GM19468 (cell line): Measurements from ENCODE around the gene SBSN.

Source experiments
- ATAC-seq: cut with Tn5 transposase; IDR thresholded peaks from one replicate; pipeline ENCODE4 v1.9.1; 2021; ENCODE audit warnings: mild to moderate bottlenecking, moderate library complexity, moderate number of reproducible peaks; ENCODE audit not compliant: unreplicated experiment; ENCODE audit errors: extremely low read depth

SBSN gene, protein sequence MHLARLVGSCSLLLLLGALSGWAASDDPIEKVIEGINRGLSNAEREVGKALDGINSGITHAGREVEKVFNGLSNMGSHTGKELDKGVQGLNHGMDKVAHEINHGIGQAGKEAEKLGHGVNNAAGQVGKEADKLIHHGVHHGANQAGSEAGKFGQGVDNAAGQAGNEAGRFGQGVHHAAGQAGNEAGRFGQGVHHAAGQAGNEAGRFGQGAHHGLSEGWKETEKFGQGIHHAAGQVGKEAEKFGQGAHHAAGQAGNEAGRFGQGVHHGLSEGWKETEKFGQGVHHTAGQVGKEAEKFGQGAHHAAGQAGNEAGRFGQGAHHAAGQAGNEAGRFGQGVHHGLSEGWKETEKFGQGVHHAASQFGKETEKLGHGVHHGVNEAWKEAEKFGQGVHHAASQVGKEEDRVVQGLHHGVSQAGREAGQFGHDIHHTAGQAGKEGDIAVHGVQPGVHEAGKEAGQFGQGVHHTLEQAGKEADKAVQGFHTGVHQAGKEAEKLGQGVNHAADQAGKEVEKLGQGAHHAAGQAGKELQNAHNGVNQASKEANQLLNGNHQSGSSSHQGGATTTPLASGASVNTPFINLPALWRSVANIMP

DNA sequence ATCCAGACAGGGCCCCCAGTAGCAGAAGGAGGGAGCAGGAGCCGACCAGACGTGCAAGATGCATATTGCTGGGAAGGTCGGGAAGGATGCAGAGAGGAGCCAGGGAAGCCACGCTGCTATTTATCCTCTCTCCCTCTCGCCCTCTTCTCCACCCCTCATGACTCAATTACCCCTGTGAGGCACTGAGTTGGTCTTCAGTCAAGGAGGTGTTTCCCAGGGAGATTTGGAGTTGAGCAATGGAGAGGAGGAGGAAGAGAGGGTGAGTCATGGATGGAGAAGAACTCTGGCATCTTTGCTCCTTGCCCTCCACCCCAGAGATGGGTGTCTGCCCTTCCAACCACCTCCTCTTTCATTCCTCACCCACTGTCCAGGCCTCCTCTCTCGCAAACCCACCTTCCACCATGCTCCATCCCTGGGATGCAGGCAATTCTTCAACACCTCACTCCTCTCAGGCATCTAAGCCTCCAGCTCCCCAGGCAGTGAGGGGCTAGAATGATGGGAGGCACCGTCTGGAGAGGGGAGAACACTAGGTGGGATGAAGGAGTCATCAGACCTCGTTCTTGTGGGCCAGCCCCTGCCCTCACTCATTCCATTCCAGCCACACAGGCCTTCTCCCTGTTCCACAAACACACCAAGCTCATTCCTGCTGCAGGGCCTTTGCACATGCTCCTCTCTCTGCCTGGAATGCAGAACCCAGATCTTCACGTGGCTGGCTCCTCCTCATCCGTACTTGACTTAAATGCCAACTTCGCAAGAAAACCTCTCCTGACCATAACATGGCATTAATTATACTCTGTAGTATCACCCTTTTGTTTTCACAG, at the start of gene SBSN:
TSS of gene SBSN (minus strand) at position 94 of the 821 bp plus-strand sequence. CDS start at position 64, 30 bp downstream.
- ATAC-seq, result no peak

DNA sequence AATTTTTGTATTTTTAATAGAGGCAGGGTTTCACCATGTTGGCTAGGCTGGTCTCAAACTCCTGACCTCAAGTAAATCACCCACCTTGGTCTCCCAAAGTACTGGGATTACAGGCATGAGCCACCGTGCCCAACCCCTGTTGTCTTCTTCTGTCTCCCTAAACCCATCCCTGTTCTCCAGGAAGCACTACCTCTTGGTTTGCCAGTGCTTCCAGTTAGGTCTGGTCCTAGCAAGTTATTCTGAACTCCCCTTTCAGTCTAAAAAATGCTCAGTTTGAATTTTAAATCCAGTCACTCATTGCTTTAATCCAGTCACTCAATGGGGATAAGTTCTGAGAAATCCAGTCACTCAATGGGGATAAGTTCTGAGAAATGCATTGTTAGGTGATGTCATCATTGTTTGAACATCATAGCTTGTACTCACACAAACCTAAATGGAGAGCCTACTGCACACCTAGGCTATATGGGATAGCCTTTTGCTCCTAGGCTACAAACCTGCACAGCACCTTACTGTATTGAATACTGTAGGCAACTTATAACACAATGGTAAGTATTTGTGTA, 43.4 kb upstream of the SBSN start:
- ATAC-seq, result no peak

DNA sequence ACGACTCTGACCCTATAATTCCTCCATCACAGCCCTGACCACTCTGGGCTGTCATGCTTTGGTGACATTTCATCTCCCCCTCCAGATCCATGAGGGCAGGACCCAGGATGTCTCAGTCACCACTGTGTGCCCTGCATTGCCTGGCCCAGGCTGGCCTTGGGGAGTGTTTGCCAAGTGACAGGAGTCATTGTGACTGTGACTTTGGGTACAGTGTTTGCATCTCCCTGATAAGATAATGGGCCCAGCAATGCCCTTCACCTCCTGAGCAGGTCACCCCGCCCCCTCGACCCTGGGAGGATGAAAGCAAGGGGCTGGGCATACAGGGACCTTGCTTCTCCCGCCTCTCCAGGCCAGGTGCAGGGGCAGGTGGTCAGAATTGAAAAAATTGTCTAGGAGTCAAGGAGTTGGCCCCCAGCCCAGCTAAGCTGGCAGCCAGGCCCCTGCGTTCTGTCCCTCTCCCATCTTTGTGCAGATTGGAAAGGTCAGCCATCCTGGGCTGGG, 41.2 kb upstream of the SBSN start:
- ATAC-seq, result no peak

DNA sequence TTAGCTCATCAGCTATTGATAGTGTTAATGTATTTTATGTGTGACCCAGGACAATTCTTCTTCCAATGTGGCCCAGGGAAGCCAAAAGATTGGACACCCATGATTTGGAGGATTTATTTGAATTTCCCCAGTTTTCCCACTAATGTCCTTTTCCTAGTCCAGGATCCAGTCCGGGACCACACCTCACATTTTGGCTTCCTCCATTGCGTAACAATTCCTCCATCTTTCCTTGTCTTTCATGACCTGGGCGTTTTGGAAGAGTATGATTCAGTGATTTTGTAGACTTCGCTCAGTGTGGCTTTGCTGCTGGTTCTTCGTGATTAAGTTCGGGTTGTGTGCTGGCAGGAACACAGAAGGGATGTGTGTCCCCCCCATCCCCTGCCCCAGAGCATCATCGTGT, 38.6 kb upstream of the SBSN start:
- no peak for ATAC-seq

DNA sequence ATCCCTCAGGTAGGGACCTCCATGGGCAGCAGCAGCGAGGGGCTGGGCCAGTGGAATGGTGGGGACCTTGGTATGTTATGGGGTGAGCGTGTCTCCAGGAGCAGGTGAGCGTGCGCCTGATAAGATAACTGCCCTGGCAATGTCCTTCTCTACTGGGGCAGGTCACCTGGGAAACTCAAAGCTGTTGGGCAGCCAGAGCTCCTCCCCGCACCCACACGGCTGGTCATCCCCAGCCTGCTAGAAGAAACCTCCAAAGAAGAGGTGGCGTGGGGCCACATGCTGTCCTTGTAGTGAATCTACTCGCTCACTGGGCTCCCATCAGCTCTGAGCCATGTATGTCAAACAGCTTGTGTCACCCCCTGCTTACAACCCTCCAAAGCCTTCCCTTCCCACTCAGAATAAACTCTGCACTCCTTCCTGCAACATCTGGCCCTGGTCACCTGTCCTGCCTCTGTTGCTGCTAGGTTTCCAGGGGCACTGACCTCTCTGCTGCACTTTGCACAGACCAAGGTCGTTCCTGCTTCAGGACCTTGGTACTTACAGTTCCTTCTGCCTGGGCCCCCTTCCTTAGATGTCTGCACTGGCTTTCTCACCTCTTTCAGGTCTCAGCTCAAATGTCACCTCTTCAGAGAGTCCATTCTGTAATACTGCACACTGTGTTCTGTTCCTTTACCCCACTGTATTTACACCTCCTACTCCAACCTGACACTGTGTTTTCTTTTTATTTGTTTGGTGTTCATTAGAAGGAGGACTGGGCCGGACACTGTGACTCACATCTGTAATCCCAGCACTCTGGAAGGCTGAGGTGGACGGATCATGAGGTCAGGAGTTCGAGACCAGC, 37.1 kb upstream of the SBSN start:
- no peak for ATAC-seq

DNA sequence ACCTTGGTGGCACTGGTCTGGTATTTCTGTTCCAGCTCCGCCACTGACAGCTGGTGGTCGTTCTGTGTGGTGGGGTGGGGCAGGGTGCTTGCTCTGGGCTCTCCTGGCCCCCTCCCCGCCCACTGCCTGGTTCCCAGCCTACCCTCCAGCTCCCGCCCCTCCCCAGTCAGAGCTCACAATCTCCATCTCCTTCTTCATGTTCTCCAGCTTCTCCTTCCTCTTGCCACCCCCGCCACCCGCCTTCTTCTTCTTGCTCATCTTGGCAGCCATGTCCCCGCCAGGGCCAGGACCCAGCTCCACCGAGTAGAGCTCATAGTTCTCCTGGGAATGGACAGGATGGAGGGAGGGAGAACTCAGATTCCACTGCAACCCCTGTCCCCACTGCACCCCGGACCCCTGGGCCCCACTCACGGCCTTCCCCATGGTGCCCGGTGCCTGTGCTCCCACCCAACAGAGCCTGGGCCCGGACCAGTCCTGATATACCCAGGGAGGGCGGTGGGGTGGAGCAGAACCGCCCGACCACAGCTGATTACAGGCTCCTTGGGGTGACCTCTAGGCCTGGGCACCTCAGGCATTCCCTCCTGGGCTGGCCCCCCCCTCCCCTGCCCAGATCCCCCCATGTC, 35.2 kb upstream of the SBSN start, which contains the start of gene ATP4A:
TSS of gene ATP4A (minus strand) at position 452 of the 623 bp plus-strand sequence. CDS start at position 423, 29 bp downstream.
- no peak for ATAC-seq

DNA sequence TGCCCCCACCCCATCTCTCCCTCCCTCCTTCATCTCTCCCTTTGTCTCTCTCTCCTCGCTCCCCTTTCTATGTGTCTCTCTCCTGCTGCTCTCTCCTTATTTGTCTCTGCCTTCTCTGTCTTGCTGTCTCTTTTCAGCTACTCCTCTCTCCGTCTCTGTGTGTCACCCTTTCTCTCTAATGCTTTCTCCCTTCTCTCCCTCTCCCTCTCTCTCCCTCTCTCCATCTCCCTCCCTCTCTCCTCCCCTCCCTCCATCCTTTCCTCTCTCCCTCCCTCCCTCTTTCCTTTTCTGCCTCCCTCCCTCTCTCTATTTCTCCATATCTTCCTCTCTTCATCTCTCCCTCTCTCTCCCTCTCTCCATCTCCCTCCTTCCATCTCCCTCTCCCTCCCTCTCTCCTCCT, 34.7 kb upstream of the SBSN start:
- no peak for ATAC-seq

DNA sequence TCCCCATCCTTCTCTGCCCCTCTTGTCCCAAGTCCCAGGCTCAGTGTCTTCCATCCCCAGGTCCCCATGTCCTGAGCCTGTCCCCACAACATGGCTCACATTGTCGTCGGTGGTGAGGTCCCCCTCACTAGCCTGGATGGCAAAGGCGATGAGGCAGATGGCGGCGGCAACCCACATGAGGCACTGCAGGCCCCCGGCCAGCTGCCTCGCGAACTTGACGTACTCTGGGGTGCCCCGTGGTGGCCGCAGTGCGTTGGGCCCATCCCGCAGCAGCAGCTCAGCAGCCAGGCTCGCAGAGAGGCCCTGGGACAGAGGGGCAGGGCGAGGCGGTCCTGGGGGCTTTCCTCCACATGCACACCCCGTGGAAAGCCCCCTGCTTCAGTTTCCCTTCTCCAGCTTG, 34.2 kb upstream of the SBSN start:
- ATAC-seq, result no peak

DNA sequence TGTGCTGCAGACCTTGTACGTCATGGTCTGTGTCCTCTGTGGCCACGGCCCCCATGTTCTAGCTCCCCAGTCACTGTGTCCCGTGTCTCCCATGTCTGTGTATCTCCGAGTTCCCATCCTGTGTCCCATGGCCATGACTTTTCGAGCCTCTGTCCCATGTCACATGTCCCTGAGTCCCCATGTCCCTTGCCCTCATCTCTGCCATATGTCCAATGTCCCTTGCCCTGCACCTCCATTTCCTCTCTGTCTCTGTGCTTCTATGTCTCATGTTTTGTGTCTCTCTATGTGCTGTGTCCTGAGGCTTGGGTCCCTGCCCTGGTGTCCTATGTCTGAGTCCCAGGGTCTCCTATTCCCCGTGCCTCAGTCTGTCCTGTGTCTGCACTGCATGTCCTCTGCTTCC, 33.3 kb upstream of the SBSN start:
- no peak for ATAC-seq

DNA sequence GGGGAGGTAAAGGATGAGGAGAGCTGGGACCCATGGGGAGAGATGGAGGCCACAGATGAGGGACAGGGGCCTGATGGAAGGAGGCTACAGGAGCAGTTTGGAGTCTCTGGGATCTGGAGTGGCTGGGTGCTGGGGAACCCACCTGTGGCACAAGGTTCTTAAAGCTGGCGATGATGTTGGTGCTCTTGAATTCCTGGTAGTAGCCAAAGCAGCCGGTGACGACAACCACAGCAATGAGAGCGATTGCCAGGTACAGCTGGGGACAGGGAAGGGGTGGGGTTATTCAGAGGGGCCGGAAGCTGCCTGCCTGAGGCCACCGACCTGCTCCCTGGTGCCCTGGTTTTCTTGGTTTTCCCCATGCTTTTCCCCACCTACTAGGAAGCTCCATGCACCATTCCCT, 32.6 kb upstream of the SBSN start:
- no peak for ATAC-seq

DNA sequence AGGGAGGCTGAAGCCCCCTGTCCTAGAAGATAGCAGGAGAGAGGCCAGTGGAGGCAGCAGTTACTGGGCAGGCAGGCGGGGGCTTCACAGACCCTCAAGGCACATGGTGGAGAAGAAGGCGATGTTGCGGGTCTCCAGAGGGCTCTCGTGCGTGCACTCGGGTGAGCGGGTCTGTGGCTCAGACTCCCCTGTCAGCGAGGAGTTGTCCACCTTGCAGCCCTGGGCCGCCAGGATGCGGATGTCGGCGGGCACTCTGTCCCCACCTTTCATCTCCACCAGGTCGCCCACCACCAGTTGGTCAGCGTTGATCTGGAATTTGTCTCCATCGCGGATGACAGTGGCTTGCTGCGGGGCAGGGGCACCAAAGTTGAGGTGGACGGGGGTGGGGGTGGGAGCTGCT, 32.2 kb upstream of the SBSN start:
- ATAC-seq, result no peak

DNA sequence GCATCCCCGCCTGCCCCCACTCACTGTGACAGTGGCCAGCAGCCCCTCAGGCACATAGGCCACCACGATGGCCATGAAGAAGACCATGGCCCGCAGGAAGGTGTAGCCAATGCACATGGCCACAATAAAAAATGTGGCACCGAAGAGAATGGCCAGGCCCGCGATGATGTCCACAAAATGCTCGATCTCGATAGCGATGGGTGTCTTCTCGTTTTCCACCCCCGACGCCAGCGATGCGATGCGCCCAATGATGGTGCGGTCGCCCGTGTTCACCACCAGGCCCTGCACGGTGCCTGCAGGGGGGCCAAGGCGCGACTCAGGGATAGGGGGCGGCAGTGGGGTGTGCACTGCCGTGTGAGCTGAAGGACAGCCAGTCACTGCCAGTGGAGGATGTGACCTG, 31.7 kb upstream of the SBSN start:
- ATAC-seq, result no peak

DNA sequence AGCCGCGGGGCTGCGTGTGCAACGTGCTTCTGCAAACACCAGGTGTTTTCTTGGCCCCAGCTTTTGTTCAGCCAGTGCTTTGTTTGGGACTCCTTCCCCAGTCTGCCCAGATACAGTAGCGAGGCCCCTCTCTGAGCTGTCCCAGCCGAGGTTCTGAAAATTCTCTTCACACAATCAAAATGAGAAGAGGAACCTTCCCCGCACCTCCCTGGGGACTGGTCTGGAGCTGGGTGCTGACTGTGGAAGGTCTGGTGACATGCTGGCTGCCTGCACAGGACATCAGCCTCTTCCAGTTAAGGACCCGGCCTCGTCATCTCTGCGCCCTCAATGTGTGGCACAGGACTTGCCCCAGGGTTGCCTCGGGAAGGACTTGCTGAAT, 31.2 kb upstream of the SBSN start:
- ATAC-seq, result no peak

DNA sequence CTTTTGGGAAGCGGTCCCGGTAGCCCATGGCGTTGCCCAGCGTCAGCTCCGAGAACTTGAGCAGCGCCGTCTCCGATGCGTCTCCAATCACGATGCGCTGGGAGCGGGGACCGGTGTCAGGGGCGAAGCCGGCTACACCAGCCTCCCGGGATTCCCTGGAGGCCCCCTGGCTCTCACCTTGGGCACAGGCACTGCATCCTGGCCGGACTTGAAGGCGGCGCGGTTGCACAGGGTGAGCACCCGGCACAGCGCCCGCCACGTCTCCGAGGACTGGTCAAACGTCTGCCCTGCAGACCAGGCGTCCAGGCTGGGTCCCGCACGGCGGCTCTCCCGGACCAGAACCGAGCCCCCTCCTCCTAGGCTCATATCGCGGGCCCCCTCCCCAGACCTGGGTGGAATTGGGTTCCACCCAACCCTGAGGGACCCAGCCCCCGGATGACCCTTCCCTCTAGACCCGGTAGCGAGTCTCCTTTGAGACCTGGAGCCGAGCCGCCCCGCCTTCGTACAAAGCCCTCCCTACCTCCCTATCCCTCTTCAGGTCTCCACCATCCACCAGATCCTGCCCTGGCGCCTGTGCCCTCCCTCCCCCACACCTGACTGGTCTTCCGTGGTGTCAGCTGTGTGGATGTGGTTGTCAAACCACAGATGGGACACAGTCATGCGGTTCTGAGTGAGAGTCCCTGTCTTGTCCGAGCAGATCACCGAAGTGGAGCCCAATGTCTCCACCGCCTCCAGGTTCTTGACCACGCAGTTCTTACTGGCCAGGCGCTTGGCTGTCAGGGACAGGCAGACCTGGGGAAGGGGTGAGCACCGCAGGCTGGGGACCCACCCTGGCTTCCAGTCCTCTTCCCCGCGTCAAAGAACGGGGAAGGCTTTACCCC, 30.5 kb upstream of the SBSN start:
- no peak for ATAC-seq

DNA sequence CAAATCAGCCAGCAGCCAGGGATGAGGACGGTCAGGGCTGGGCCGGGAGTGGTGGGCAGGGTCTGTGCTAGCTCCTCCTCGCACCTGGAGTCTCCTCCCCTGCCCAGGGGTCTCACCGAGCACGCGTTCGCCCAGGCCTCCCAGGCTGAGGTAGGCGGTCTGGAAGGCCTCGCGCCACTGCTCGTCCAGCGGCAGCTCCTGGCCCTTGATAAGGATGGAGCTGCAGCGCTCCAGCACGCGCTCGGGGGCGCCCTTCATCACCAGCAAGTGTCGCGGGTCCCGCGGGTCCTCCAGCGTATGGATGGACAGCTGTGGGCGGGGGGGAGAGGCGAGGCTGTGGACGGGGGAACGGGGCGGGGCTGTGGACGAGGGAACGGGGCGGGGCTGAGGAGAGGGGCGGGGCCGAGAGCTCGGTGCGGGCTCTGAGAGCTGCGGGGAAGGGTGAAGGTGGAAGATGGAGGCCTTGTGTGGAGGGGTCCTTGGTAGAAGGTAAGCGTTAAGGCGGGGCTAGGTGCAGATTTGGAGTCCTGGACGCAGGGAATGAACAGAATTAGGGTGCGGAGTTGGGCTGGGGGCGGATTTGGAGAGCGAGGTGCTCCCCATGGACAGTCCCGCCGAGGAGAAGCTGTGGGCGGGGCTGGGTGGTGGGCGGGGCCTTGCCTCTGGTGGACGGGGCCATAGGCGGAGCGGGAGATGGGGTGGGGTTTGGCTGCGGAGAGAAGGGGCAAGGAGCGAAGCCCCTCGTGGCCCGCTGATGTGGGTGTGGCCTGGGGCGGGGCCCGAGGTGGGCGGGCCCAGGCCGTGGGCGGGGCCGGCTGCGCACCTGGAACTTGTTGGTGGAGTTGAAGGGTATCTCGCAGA, 29.7 kb upstream of the SBSN start:
- ATAC-seq, result no peak

DNA sequence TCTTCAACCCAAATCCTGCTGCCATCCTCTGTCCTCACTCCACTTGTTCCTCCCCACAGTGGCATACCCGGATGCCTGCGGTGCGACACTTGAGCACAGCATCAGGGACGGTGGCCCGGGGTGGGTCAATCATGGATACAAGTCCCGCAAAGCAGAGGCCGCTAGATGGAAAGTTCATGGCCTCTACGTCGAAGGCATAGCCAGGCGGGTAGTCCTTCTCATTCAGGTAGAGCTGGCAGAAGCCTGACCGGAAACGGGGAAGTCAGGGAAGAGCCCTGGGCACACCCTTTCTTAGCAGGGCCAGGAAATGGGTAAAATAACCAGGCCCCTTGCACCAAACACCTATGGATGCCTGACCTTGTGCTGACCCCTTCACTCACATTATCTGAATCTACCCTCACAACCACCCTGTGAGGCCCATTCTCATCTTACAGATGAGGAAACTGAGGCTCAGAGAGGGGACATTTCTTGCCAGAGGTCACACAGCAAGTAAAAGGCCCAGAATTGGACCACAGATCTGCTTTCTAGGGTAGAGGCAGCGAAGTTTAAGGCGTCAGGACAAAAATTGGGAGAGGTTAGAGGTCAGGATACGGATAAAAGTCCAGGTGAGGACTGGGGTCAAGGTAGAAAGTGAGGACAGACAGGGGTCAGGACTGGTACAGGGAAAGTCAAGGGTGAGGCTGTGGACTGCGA, 28.9 kb upstream of the SBSN start:
- ATAC-seq, result no peak
